GM12878 (cell line): ENCODE data around the gene HCFC1R1. TPM values are rescaled to one million over a fixed set of nuclear protein-coding genes. Genes with fewer than 3 reads are reported as not detected.

Experiments used
- CHD2 ChIP-seq: IDR thresholded peaks from 2 replicates; pipeline ENCODE4 v1.6.1; 2011; ENCODE audit warnings: low read depth, low read length, improper control_type of control experiment, borderline replicate concordance
- CTCF ChIP-seq, 3 experiments: IDR thresholded peaks in 2 of 3; conservative IDR thresholded peaks in 1 of 3; 2 replicates each; pipeline ENCODE4 v1.5.1; 2011; ENCODE audit warnings: low read depth in 3 of 3, low read length in 3 of 3, mild to moderate bottlenecking in 3 of 3, control low read depth in 2 of 3, moderate library complexity in 2 of 3, inconsistent platforms in 1 of 3, mixed read lengths in 1 of 3; ENCODE audit not compliant: control insufficient read depth in 2 of 3, insufficient read depth in 1 of 3; ENCODE audit errors: extremely low read depth in 1 of 3
- ESRRA ChIP-seq: IDR thresholded peaks from 2 replicates; pipeline ENCODE4 v1.6.1; 2012; ENCODE audit warnings: mild to moderate bottlenecking, low read length, improper control_type of control experiment
- EZH2 ChIP-seq: IDR thresholded peaks from 2 replicates; pipeline ENCODE4 v1.6.1; 2012; ENCODE audit warnings: low read depth, mild to moderate bottlenecking, control low read depth, inconsistent platforms, low read length, borderline replicate concordance; ENCODE audit not compliant: control insufficient read depth
- IKZF1 ChIP-seq: fragments of 450-650 bp; conservative IDR thresholded peaks from 2 replicates; pipeline ENCODE4 v1.6.1; 2017; ENCODE audit warnings: antibody characterized with exemption, mild to moderate bottlenecking
- IRF5 ChIP-seq: fragments of 450-650 bp; IDR thresholded peaks from 2 replicates; pipeline ENCODE4 v1.6.1; 2017; ENCODE audit warnings: borderline replicate concordance
- LARP7 ChIP-seq: fragments of 450-650 bp; IDR thresholded peaks from 2 replicates; pipeline ENCODE4 v1.6.1; 2017; ENCODE audit warnings: mild to moderate bottlenecking
- NR2C1 ChIP-seq: fragments of 450-650 bp; IDR thresholded peaks from 2 replicates; pipeline ENCODE4 v1.6.1; 2017; ENCODE audit warnings: antibody characterized with exemption, mild to moderate bottlenecking, moderate library complexity
- NR2C2 ChIP-seq: IDR thresholded peaks from 2 replicates; pipeline ENCODE4 v1.6.1; 2011; ENCODE audit warnings: borderline replicate concordance, low read depth; ENCODE audit not compliant: control insufficient read depth, insufficient read length
- POLR2A ChIP-seq: IDR thresholded peaks from 2 replicates; pipeline ENCODE4 v1.6.1; 2011; ENCODE audit warnings: low read depth, mild to moderate bottlenecking, low read length
- POLR2AphosphoS5 ChIP-seq: IDR thresholded peaks from 2 replicates; pipeline ENCODE4 v1.6.1; 2011; ENCODE audit warnings: mild to moderate bottlenecking, low read length, inconsistent platforms
- RB1 ChIP-seq: fragments of 450-650 bp; formaldehyde crosslinking; IDR thresholded peaks from 2 replicates; pipeline ENCODE4 v1.6.1; 2017; ENCODE audit warnings: mild to moderate bottlenecking, borderline replicate concordance
- SMAD1 ChIP-seq: fragments of 450-650 bp; IDR thresholded peaks from 2 replicates; pipeline ENCODE4 v1.6.1; 2018; ENCODE audit warnings: mild to moderate bottlenecking, low read depth; ENCODE audit not compliant: partially characterized antibody
- STAT1 ChIP-seq: fragments of 450-650 bp; conservative IDR thresholded peaks from 2 replicates; pipeline ENCODE4 v1.6.1; 2014; ENCODE audit warnings: antibody characterized with exemption, mild to moderate bottlenecking
- STAT3 ChIP-seq: IDR thresholded peaks from 2 replicates; pipeline ENCODE4 v1.6.1; 2011; ENCODE audit warnings: low read depth, low read length, improper control_type of control experiment
- ZNF217 ChIP-seq: fragments of 450-650 bp; IDR thresholded peaks from 2 replicates; pipeline ENCODE4 v1.6.1; 2017; ENCODE audit warnings: antibody characterized with exemption, mild to moderate bottlenecking
- polyA plus RNA-seq, 11 experiments: library from polyadenylated mRNA; depleted of rRNA in 4 of 11; unstranded in 6 of 11; stranded (reverse) in 5 of 11; fragments of >200 nt; fragmentation: Nextera tagmentation in 4 of 11; fragmentation: Illumina TruSeq in 1 of 11; extraction: Ambion mirVana in 4 of 11; extraction: Trizol in 1 of 11; gene quantifications; 1 replicate in 1 of 11; 2 replicates in 10 of 11; pipeline versions ENCODE4 v1.2.1 to v1.2.3, GENCODE V29; 2011 to 2016; ENCODE audit warnings: inconsistent platforms in 2 of 11, missing spikeins in 2 of 11, low read depth in 1 of 11
- total RNA-seq, 4 experiments: library from RNA; depleted of rRNA in 3 of 4; stranded (reverse); fragments of >200 nt in 3 of 4; fragmentation: Illumina TruSeq in 1 of 4; extraction: Trizol in 1 of 4; gene quantifications; 2 replicates each; pipeline versions ENCODE4 v1.2.1 to v1.2.3, GENCODE V29; 2013 to 2021
- TF ChIP-seq, protein P1 (sequence below): fragments of 450-650 bp; IDR thresholded peaks from 2 replicates; pipeline ENCODE4 v1.6.1; 2017; ENCODE audit warnings: antibody characterized with exemption, mild to moderate bottlenecking, moderate library complexity
- TF ChIP-seq, protein P2 (sequence below): fragments of 450-650 bp; IDR thresholded peaks from 2 replicates; pipeline ENCODE4 v1.6.1; 2014; ENCODE audit warnings: mild to moderate bottlenecking
- TF ChIP-seq, protein P3 (sequence below): IDR thresholded peaks from 2 replicates; pipeline ENCODE4 v1.6.1; 2012; ENCODE audit warnings: low read depth, low read length, improper control_type of control experiment

The HCFC1R1 gene
- total and polyA plus RNA-seq, 10 of the 15 experiments (the other 5 are each of a cell fraction or from before 2014, with no cell fraction given) = 2.8 to 42.5 (median 20.4) TPM

GRCh38 chr16:3020247-3020603, 3.5 kb downstream of the HCFC1R1 start, which contains the start of gene TNFRSF12A (continued):
- TF ChIP-seq ZNF217 (no peak), IRF5 (no peak), CHD2 (0 out of 2 replicates have a peak, but pooled peaks have one; percentile 14), EZH2 (no peak), LARP7 (0 out of 2 replicates have a peak, but pooled peaks have one; percentile 24), IKZF1 (0 out of 2 replicates have a peak, but pooled peaks have one; percentile 41), NR2C1 (no peak), POLR2A (peak; percentile 85), ESRRA (no peak), RB1 (no peak), STAT3 (no peak), NR2C2 (no peak), SMAD1 (no peak), POLR2AphosphoS5 (no peak; the same call in 1 of the 2 replicates), STAT1 (no peak), CTCF (IDR thresholded peaks at IDR 0.05 in 2 of 3, conservative IDR thresholded peaks at IDR 0.05 in 1 of 3; ENCODE audit: control insufficient read depth in 2 of 3, extremely low read depth in 1 of 3, insufficient read depth in 1 of 3, low read depth in 3 of 3, low read length in 3 of 3) (0 out of 6 replicates have a peak, but pooled peaks of 1 of the 3 experiments have one; percentile 1)
- TF ChIP-seq, protein P1, sequence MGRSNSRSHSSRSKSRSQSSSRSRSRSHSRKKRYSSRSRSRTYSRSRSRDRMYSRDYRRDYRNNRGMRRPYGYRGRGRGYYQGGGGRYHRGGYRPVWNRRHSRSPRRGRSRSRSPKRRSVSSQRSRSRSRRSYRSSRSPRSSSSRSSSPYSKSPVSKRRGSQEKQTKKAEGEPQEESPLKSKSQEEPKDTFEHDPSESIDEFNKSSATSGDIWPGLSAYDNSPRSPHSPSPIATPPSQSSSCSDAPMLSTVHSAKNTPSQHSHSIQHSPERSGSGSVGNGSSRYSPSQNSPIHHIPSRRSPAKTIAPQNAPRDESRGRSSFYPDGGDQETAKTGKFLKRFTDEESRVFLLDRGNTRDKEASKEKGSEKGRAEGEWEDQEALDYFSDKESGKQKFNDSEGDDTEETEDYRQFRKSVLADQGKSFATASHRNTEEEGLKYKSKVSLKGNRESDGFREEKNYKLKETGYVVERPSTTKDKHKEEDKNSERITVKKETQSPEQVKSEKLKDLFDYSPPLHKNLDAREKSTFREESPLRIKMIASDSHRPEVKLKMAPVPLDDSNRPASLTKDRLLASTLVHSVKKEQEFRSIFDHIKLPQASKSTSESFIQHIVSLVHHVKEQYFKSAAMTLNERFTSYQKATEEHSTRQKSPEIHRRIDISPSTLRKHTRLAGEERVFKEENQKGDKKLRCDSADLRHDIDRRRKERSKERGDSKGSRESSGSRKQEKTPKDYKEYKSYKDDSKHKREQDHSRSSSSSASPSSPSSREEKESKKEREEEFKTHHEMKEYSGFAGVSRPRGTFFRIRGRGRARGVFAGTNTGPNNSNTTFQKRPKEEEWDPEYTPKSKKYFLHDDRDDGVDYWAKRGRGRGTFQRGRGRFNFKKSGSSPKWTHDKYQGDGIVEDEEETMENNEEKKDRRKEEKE = no peak
- TF ChIP-seq, protein P2, sequence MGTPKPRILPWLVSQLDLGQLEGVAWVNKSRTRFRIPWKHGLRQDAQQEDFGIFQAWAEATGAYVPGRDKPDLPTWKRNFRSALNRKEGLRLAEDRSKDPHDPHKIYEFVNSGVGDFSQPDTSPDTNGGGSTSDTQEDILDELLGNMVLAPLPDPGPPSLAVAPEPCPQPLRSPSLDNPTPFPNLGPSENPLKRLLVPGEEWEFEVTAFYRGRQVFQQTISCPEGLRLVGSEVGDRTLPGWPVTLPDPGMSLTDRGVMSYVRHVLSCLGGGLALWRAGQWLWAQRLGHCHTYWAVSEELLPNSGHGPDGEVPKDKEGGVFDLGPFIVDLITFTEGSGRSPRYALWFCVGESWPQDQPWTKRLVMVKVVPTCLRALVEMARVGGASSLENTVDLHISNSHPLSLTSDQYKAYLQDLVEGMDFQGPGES = no peak
- TF ChIP-seq, protein P3, sequence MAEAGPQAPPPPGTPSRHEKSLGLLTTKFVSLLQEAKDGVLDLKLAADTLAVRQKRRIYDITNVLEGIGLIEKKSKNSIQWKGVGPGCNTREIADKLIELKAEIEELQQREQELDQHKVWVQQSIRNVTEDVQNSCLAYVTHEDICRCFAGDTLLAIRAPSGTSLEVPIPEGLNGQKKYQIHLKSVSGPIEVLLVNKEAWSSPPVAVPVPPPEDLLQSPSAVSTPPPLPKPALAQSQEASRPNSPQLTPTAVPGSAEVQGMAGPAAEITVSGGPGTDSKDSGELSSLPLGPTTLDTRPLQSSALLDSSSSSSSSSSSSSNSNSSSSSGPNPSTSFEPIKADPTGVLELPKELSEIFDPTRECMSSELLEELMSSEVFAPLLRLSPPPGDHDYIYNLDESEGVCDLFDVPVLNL = no peak
